Muscle layer of duodenum (tissue), 2 donors: ENCODE results near the gene DNAI7.

Source experiments
- H3K27ac ChIP-seq: one replicate; pipeline ENCODE4 v1.7.0; 2013; ENCODE audit warnings: mild to moderate bottlenecking, low read length
- H3K27me3 ChIP-seq: one replicate; pipeline ENCODE4 v1.7.0; 2013; ENCODE audit warnings: low read depth, mild to moderate bottlenecking, control low read depth, low read length
- H3K36me3 ChIP-seq, 2 donors: one replicate each; pipeline ENCODE4 v1.7.0; 2013; ENCODE audit warnings: low read length in 2 of 2, control low read depth in 1 of 2, mild to moderate bottlenecking in 1 of 2; ENCODE audit not compliant: insufficient read depth in 2 of 2, control insufficient read depth in 1 of 2
- H3K4me1 ChIP-seq, 2 donors: one replicate each; pipeline ENCODE4 v1.7.0; 2013; ENCODE audit warnings: low read length in 2 of 2, mild to moderate bottlenecking in 2 of 2, control low read depth in 1 of 2, moderate library complexity in 1 of 2; ENCODE audit not compliant: insufficient read depth in 2 of 2, control insufficient read depth in 1 of 2
- H3K4me3 ChIP-seq, 2 donors: one replicate each; pipeline ENCODE4 v1.7.0; 2013; ENCODE audit warnings: low read length in 2 of 2, low read depth in 1 of 2, mild to moderate bottlenecking in 1 of 2
- H3K9me3 ChIP-seq, 2 donors: one replicate each; pipeline ENCODE4 v1.7.0; 2013; ENCODE audit warnings: low read length in 2 of 2, control low read depth in 1 of 2, mild to moderate bottlenecking in 1 of 2; ENCODE audit not compliant: control insufficient read depth in 1 of 2
- donor health status: healthy.

The DNAI7 gene, protein sequence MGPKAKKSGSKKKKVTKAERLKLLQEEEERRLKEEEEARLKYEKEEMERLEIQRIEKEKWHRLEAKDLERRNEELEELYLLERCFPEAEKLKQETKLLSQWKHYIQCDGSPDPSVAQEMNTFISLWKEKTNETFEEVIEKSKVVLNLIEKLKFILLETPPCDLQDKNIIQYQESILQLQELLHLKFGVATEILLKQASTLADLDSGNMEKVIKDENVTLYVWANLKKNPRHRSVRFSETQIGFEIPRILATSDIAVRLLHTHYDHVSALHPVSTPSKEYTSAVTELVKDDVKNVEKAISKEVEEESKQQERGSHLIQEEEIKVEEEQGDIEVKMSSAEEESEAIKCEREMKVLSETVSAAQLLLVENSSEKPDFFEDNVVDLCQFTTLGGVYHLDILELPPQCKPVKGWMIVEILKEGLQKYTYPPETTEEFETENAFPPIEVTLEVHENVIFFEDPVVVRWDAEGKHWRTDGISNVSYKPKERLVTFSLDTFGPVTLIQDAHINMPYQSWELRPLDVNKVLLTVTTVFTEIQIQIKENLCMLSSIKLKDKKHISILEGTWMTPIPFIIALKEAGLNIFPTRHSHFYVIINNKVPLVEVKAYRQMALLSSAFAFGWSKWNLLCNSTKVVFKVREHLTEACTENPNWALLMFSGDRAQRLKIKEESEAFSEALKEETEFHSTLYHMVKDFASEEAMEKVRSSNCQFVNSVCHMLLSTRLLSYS

DNA sequence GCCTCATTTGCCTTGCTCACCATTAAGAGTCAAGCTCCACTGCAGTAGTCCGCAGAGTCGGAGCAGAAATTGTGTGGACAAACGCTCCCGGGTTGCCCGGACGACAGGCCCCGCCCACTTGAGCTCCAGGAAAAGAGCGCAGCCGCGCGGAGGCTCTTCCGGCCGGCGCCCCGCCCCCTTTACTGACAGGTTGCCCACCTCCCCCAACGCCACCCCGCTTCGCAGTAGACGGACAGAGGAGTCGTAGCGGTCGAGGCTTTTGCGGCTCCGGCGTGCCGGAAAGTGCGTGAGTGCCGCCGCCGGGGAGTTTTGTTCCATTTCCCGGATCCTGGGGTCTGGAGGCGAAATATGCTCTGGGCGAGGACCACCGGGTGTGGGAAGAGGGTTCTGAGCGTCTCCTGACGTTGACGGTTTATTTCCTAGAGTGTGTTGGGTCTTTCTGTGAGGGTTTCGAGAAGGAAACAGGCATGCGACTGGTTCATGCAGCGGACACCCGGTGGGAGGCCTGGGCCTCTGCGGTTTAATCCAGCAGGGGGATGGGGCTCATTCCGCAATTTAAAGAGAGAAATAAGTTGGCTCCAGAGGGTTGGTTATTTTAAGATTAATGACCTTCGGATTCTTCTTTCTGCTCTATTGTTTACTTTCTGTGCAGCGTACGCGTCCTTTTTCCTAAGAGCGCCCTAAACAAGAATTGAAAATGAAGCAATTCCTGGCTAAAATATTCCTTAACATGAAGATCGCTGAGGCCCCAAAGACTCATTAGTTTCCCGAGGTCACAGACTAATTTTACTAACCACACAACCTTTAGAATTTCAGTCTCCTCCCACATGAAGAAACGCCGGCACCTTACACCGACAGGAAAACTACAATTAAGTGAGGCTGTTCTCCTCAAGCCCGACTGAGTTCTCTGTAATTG is at the start of gene DNAI7, which contains the start of gene ETFRF1:
DNAI7 (minus strand) TSS at position 105 of the 916 bp plus-strand sequence; CDS start at position 23, 82 bp downstream.
ETFRF1 (plus strand) TSS at position 182 of the 916 bp plus-strand sequence. CDS start 8,720 bp downstream, outside the sequence.
- peaks cover 0 to 13% of the 10 kb centered on the region in 2 donors for H3K4me1 ChIP-seq
- no peaks in the 10 kb centered on the region for H3K27me3 ChIP-seq
- H3K9me3 ChIP-seq = no peaks in the 10 kb centered on the region
- no peaks in the 10 kb centered on the region for H3K36me3 ChIP-seq
- peak within 1 kb of the TSS; percentile 96 for H3K27ac ChIP-seq
- peak within 1 kb of the TSS; percentile 78 to 86 for H3K4me3 ChIP-seq

DNA sequence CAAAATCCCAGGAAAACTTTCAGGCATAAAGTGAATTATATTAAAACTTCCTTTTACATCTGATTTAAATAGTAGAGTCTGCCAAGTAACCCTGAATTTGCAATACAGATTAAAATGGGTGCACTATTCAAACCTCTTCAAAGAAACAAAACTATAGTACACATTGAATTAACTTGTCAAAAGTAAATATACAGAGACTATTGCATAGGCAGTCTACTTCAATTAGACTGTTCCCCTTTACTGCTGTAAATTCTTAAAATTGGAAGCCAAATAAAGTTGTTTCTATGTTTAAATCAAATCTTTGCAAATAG is 48.7 kb upstream of the DNAI7 start:
- Histone ChIP-seq H3K9me3 (no peaks in the 10 kb centered on the region), H3K27ac (peak overlapping the region; percentile 19), H3K4me1 (peaks cover 6 to 10% of the 10 kb centered on the region in 2 donors), H3K36me3 (peaks cover 0 to 11% of the 10 kb centered on the region in 2 donors), H3K27me3 (no peaks in the 10 kb centered on the region), H3K4me3 (no peak overlapping the region)

DNA sequence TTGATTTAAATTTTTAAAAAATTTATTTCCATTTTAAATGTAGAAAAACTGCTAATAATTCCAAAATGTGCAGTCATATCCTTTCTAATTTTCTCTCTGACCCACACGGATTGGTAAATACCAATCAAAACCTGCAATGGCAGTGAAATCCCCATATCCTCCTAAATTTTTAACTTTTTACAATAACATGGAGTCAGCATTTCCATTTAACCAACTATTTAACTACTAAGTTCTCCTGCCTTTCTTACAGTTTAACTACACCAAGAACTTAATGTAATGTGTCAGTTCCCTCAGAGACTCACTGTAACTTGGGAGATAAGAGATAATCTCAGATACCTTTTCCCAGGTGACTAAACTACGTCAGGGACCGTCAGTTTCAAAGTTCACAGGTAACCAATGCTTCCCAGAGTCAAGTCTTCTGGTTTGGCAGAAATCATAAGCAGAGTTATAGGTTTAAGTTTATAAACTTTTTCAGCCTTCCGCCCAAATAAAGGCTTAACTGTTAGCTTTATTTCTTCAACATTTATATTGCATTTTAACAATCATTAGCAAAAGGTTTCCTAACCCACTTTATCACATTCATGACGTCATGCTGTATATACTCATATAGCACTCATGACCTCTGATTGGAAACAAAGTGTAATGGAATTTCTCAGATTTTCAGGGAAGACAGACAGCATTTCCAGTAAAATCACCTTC is 48.2 kb upstream of the DNAI7 start:
- Histone ChIP-seq H3K9me3 (no peaks in the 10 kb centered on the region), H3K27ac (peak overlapping the region; percentile 19), H3K4me3 (no peak overlapping the region), H3K36me3 (peaks cover 0 to 11% of the 10 kb centered on the region in 2 donors), H3K27me3 (no peaks in the 10 kb centered on the region), H3K4me1 (peaks cover 6% of the 10 kb centered on the region in 2 donors)

DNA sequence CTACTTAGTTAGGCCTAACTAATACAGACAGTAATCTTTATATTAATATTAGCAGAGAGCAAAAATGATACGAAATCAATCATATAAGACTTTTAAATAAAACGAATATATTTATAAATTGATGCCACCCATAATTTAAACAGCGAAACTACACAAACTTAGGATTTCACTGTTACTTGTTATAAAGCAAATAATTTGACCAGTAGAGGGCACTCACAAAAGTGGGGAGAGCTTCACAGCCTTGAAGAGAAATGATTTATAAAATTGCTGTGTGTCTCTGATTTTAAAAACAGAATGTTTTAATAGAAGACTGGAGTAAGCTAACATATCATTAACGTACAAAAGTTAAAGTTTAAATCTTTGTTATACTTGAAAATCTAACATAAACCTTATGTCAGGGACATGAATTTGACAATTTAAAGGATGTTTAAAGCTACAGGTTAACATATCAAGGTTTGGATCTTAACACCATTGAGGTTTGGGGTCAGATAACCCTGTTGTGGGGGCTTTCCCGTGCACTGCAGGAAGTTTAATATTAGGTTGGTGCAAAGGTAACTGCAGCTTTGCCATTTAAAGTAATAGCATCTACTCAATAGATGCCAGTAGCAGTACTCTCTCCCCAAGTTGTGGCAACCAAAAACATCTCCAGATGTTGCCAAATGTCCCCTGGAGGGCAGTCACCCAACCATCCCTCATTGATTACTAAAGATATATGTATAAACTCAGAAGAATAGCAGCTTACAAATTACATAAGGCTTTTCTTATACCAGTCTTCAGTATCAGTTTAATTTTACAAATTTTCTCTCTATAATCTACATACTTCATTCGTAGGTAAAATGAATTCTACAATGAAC is 46.4 kb upstream of the DNAI7 start:
- H3K9me3 ChIP-seq = no peaks in the 10 kb centered on the region
- H3K4me3 ChIP-seq = no peak overlapping the region

DNA sequence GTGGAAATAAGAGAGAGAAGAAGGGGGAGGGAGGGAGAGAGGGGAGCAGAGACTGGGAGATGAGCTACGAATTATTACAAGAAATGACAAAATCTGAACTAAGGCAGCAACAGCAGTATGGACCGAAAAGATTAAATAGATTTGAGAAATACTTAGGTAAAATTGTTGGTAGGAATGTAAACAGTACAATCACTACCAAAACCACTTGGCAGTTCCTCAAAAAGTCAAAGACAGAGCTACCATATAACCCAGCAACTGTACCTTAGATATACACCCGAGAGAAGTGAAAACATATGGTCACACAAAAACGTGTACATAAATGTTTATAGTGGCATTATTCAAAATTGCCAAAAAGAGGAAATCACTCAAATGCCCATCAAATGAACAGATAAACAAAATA is 41.7 kb upstream of the DNAI7 start:
- Histone ChIP-seq H3K36me3 (peaks cover 0 to 5% of the 10 kb centered on the region in 2 donors), H3K27me3 (no peaks in the 10 kb centered on the region), H3K27ac (no peak overlapping the region), H3K4me1 (peaks cover 0 to 13% of the 10 kb centered on the region in 2 donors), H3K4me3 (no peak overlapping the region), H3K9me3 (no peaks in the 10 kb centered on the region)

More for the DNA sequence above, 46.4 kb upstream of the DNAI7 start:
- H3K4me1 ChIP-seq = peaks cover 6 to 7% of the 10 kb centered on the region in 2 donors
- H3K27ac ChIP-seq = peak overlapping the region; percentile 10
- H3K27me3 ChIP-seq = no peaks in the 10 kb centered on the region
- H3K36me3 ChIP-seq = peaks cover 0 to 11% of the 10 kb centered on the region in 2 donors

DNA sequence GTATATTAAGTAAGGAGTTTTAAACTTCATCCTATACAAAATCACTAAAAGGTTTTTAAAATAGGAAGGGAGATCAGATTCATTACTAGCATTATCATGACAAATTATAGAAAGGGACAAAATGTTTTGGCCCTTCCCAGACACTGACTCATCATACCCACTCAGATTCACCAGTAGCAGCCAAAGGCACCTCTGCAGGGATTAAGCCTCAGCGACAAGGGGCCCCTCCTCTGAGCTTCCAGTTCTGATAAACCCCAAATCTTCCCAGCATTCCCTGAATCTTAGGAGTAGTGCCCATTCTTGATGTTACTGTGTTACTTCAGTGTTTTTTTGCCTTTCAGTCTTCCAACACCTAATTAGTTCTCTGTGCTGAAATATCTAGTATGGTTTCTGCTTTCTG is 41.2 kb upstream of the DNAI7 start:
- no peaks in the 10 kb centered on the region for H3K27me3 ChIP-seq
- H3K9me3 ChIP-seq = no peaks in the 10 kb centered on the region
- no peak overlapping the region for H3K4me3 ChIP-seq
- H3K4me1 ChIP-seq = peaks cover 0 to 9% of the 10 kb centered on the region in 2 donors
- peaks cover 0 to 5% of the 10 kb centered on the region in 2 donors for H3K36me3 ChIP-seq
- no peak overlapping the region for H3K27ac ChIP-seq

DNA sequence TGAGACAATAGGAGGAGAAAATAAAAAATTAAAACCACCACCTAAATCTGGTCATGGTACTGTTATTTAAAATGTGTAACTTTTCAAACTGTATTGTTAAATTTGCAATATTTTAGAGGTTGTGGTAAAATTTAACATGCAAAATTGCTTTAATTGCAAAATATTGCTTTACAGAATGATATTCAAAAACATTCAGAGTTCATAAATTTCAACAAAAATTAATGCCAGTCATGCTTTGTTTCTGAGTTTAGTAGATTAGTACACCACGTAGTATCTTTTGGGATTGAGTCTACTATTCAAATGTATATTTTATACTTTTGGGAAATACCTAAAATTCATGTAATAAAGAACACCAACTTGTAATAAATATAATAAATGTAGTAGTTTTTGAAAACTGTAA is 18.4 kb upstream of the DNAI7 start:
- Histone ChIP-seq H3K4me1 (no peaks in the 10 kb centered on the region), H3K9me3 (no peaks in the 10 kb centered on the region), H3K4me3 (no peak overlapping the region), H3K27ac (no peak overlapping the region), H3K36me3 (peaks cover 0 to 6% of the 10 kb centered on the region in 2 donors), H3K27me3 (no peaks in the 10 kb centered on the region)

DNA sequence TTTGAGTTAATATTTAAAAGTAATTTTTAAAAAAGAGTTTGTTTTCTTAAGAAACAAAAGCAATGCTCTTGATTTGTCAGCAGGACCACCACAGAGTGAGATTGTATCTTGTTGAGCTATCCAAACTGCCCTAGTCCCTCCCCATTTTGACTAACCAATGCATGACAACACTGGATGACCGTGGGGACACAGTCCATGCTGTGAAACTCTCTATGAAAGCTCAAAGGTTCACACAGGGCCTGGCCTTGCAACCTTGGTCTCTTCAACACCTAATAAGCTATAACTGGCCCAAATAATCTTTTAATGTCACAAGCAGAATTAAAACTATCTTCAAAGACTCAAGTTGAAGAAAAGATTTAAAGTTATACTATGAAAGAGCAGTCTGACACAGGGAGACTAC is 13.6 kb upstream of the DNAI7 start:
- no peaks in the 10 kb centered on the region for H3K9me3 ChIP-seq
- no peaks in the 10 kb centered on the region for H3K27me3 ChIP-seq
- H3K27ac ChIP-seq = no peak overlapping the region
- H3K4me3 ChIP-seq = no peak overlapping the region
- no peaks in the 10 kb centered on the region for H3K4me1 ChIP-seq
- H3K36me3 ChIP-seq = peaks cover under 1 to 17% of the 10 kb centered on the region in 2 donors

DNA sequence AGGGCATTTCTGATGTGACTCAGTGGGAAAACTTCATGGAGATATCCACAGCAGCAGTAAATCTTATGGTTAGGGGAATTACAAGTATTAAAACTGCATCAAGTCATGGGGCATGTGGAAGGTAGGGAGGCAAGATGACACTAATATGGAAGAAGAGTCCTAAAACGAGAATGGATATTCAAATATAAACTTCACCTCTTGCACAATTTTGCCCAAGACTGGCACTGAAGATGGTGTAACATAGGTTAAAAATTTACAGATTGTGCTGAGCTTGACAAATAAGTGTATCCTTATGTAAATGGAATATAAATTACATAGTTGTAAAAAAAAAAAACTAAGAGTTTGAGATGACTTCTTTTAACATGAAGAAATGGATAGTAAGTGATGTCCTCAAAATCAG is 12.9 kb upstream of the DNAI7 start:
- Histone ChIP-seq H3K27me3 (no peaks in the 10 kb centered on the region), H3K27ac (no peak overlapping the region), H3K36me3 (peaks cover 4 to 22% of the 10 kb centered on the region in 2 donors)

DNA sequence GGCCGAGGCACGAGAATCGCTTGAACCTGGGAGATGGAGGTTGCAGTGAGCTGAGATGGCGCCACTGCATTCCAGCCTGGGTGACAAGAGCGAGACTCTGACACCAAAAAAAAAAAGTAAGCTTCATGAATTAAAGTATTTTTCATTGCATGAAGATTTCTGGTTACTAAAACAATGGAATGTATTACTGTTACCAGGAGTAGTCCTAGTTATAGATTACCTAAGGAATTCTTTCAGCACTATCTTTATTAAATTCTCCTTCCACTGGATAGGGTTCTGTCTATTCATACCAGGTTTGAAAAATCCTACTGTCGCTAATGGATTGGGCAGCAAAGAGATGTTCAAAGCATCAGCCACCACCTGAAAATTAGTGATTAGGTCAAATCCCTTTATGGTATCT is 12.5 kb upstream of the DNAI7 start:
- H3K27ac ChIP-seq = no peak overlapping the region

More for the DNA sequence above, 12.9 kb upstream of the DNAI7 start:
- no peaks in the 10 kb centered on the region for H3K4me1 ChIP-seq
- H3K9me3 ChIP-seq = no peaks in the 10 kb centered on the region
- H3K4me3 ChIP-seq = no peak overlapping the region

More for the DNA sequence above, 12.5 kb upstream of the DNAI7 start:
- Histone ChIP-seq H3K36me3 (peaks cover 4 to 22% of the 10 kb centered on the region in 2 donors), H3K4me1 (no peaks in the 10 kb centered on the region), H3K27me3 (no peaks in the 10 kb centered on the region), H3K9me3 (no peaks in the 10 kb centered on the region), H3K4me3 (no peak overlapping the region)
